D721Med (cell line): ENCODE data around the gene TP73.

Experiments
- DNase-seq: peaks from one replicate; pipeline ENCODE4 v3.0.0; 2011; ENCODE audit warnings: low spot score; ENCODE audit not compliant: insufficient read length
- FAIRE-seq: peaks from 2 replicates; lab custom pipeline; 2011; peaks lifted over from hg19 to GRCh38; lab: Jason Lieb, UNC
- TF ChIP-seq, protein P1 (sequence below): IDR thresholded peaks from 2 replicates; pipeline ENCODE4 v1.5.1; 2012; ENCODE audit warnings: mild to moderate bottlenecking, control low read depth; ENCODE audit not compliant: insufficient read depth; ENCODE audit errors: missing control alignments

Gene TP73

DNA sequence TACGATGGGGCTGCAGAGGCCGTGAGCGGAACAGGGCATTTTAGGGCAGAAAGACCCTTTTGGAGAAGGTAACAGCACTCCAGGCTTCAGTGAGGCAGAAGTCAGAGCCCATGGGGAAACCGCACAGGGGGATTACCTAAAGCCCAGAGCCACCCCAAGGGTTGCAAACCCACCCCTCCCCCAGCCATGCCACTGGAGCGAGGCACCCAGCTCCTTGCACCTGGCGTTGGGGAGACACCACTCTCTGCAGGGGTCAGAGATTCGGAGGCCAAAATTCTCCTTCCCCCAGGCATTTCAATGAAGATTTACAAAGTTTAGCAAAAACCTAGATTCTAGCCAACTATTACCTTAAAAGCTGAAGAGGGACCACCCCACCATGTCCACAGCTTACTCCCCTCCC is 61.5 kb downstream of the TP73 start:
- DNase-seq: no peak
- TF ChIP-seq, protein P1, sequence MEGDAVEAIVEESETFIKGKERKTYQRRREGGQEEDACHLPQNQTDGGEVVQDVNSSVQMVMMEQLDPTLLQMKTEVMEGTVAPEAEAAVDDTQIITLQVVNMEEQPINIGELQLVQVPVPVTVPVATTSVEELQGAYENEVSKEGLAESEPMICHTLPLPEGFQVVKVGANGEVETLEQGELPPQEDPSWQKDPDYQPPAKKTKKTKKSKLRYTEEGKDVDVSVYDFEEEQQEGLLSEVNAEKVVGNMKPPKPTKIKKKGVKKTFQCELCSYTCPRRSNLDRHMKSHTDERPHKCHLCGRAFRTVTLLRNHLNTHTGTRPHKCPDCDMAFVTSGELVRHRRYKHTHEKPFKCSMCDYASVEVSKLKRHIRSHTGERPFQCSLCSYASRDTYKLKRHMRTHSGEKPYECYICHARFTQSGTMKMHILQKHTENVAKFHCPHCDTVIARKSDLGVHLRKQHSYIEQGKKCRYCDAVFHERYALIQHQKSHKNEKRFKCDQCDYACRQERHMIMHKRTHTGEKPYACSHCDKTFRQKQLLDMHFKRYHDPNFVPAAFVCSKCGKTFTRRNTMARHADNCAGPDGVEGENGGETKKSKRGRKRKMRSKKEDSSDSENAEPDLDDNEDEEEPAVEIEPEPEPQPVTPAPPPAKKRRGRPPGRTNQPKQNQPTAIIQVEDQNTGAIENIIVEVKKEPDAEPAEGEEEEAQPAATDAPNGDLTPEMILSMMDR: no peak
- no peak for FAIRE-seq

DNA sequence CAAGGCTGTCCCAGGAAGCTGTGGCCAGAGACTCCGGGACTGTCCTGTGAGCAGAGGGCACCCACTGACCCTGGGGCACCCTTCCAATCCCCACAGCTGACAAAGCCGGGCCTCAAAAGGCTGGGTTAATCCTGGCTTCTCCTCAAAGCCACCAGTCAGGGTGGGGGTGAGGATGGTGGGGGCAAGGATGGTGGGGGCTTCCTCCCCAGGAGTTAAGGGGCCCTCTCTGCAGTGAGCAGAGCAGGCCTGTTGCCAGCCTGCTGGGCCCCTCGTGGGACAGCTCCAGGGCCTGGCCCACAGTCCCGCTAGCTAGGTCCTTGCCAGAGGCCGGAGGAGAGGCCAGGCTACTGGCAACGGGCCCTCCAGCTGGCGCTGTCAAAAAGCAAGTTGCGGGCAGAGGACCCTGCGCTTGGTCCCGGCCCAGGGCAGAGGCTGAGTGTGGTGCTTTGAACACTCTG is 62.0 kb downstream of the TP73 start:
- FAIRE-seq (no peak), DNase-seq (no peak)
- TF ChIP-seq, protein P1: no peak

DNA sequence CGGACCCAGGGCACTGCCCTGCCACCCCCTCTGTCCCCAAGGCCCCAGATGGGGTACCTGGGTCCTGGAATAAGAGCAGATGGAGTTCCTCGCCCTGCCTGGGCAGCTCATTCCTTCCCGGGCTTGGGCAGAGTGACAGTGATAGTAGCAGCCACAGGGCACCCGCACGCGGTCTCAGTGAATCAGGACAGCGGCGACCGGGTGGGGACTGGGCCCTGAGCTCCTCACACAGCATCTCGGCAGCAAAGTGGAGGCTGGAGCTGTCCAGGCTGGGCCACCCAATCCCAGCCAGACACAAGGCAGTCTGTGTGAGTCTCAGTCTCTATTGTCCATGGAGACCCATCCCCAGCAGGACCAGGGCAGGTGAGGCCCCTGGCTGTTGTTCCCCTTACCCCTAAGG is 62.5 kb downstream of the TP73 start:
- TF ChIP-seq, protein P1: no peak
- no peak for FAIRE-seq
- no peak for DNase-seq

DNA sequence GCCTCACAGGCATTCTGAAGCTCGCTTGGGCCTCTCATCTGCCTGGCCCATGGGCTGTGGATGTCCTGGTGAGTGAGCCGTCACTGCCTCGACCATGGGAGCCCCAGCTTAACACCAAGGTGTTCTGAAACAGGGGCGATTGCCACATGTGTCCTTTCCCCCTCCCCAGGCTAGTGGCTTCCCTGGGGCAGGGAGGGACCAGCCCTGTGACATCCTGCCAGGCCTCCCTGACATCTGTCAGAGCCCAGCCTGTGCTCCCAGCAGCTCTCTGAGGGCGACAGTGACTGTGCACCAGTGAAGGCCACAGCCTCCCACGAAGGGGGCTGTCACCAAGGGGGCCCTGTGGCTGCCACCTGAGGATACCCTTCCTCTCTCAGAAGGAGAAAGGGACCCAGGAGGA is 64.0 kb downstream of the TP73 start:
- FAIRE-seq: no peak
- no peak for DNase-seq

DNA sequence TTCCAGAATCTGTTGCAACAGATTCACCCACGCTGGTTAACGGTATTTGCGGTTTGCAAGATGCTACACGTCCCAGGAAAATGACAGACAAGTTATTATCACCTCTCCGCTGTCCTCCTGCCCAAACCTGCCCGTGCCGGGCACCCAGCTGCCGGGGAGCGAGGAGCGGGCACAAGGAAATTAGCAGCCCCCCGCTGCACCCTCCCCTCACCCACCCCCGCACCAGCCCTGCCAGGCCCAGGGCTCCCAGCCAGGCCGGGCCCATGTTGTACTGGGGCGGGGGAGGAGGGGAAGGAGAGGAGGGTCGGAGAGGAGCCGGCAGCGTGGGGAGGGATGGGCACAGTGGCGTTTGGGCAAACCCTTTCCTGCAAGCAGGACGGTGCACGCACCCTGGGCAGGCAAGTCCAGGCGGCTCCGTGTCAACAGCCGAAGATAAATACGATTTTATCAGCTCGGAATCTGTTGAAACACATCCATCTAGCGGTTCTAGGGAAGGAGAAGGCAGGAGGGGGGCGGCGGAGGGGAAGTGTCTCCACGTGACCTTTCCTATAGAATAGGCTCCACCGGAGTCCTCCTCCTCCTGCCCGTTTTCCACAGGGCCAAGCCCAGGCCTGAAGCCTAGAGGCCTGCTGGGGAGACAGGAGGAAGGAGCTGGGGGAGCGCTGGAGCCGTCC is 64.9 kb downstream of the TP73 start:
- FAIRE-seq (no peak), DNase-seq (no peak)
- TF ChIP-seq, protein P1: no peak

More for the DNA sequence above, 64.0 kb downstream of the TP73 start:
- TF ChIP-seq, protein P1: no peak

DNA sequence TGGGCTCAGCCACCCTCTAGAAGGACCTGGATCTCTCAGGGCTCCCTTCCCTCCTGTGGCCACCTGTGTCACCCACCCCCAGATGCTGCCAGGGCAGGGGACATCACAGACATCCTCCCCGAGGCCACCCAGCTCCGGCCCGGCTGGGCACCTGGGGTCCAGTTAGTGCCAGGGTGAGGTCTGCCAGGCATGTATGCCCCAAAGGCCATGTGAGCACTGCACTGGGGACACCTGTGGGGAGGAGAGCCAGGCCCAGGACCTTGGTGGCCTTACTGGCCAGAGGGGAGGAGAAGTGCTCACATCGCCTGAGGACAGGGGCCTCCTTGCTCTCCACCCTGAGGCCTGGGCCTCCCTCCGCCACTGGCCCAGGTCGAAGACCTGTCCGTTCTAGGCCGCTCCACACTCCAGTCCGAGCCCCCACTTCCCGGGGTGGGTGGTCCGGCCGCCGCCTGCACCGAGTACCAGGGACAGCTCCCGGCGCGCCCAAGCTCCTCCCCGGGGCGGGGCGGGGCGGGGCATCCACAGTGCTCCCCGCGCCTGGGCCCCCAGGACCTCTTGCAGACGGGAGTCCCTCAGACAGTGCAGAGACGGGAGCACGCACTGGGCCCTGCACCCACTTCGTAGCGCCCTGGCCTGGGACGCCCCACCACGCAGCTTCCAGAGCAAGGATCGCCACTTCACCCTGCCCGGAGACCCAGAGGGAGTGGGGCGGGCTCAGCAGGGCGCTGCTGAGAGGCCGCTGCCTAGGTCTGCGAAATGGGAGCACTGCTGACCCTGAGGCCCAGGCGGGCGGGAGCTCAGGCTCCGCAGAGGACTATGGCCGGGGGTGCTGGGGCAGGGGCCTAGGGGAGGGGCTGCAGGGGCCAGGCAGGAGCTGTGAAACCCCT is 65.6 kb downstream of the TP73 start:
- TF ChIP-seq, protein P1: no peak
- FAIRE-seq: no peak
- DNase-seq: no peak
